ENCODE results near the gene CYP4F2.

Gene CYP4F2

DNA sequence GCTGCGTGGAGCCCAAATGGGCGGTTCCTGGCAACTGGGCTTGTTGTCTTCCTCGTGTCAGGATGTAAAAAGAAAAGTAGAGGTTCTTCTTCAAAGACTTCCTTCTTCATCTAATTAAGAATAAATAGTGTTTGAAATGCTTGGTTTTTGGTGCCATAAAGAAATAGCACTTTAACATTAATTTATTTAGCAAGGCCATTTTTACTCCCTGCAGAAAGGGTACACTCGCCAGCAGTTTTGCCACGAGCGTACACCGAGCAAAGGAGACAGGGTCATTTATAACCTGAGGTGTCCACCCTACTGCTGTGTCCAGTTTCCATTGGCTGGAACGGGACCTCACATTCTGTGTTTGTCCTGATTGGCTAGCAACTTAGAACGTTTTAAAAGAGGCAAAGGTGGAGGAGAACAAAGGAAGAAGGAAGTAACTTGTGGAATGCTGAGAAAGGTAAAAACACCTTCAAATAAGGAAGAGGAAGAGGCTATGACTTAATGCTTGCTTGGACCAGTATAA is 60.6 kb downstream of the CYP4F2 start:
- no peak for TF ChIP-seq CREB1 (IDR thresholded peaks at IDR 0.05; ENCODE audit: low read depth)
- TF ChIP-seq FOXM1 (IDR thresholded peaks at IDR 0.05; ENCODE audit: borderline replicate concordance, low read depth): no peak
- no peak for TF ChIP-seq CEBPB (IDR thresholded peaks at IDR 0.05)
- no peak for TF ChIP-seq TAF1 (IDR thresholded peaks at IDR 0.05; ENCODE audit: low read depth)
- TF ChIP-seq EGR1 (IDR thresholded peaks at IDR 0.05): no peak
- no peak for TF ChIP-seq TEAD4 (IDR thresholded peaks at IDR 0.05)
- TF ChIP-seq EP300 (IDR thresholded peaks at IDR 0.05; ENCODE audit: borderline replicate concordance): no peak
- no peak for TF ChIP-seq NFIC (IDR thresholded peaks at IDR 0.05)
- no peak for TF ChIP-seq YY1 (IDR thresholded peaks at IDR 0.05; ENCODE audit: low read depth)
- TF ChIP-seq, protein P1, sequence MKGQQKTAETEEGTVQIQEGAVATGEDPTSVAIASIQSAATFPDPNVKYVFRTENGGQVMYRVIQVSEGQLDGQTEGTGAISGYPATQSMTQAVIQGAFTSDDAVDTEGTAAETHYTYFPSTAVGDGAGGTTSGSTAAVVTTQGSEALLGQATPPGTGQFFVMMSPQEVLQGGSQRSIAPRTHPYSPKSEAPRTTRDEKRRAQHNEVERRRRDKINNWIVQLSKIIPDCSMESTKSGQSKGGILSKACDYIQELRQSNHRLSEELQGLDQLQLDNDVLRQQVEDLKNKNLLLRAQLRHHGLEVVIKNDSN (IDR thresholded peaks at IDR 0.05): no peak
- TF ChIP-seq, protein P2, sequence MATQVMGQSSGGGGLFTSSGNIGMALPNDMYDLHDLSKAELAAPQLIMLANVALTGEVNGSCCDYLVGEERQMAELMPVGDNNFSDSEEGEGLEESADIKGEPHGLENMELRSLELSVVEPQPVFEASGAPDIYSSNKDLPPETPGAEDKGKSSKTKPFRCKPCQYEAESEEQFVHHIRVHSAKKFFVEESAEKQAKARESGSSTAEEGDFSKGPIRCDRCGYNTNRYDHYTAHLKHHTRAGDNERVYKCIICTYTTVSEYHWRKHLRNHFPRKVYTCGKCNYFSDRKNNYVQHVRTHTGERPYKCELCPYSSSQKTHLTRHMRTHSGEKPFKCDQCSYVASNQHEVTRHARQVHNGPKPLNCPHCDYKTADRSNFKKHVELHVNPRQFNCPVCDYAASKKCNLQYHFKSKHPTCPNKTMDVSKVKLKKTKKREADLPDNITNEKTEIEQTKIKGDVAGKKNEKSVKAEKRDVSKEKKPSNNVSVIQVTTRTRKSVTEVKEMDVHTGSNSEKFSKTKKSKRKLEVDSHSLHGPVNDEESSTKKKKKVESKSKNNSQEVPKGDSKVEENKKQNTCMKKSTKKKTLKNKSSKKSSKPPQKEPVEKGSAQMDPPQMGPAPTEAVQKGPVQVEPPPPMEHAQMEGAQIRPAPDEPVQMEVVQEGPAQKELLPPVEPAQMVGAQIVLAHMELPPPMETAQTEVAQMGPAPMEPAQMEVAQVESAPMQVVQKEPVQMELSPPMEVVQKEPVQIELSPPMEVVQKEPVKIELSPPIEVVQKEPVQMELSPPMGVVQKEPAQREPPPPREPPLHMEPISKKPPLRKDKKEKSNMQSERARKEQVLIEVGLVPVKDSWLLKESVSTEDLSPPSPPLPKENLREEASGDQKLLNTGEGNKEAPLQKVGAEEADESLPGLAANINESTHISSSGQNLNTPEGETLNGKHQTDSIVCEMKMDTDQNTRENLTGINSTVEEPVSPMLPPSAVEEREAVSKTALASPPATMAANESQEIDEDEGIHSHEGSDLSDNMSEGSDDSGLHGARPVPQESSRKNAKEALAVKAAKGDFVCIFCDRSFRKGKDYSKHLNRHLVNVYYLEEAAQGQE (IDR thresholded peaks at IDR 0.05; ENCODE audit: low read depth): no peak
- TF ChIP-seq ZBTB7A (IDR thresholded peaks at IDR 0.05; ENCODE audit: low read depth): no peak
- TF ChIP-seq TCF12 (IDR thresholded peaks at IDR 0.05; ENCODE audit: low read depth): no peak
- TF ChIP-seq, protein P3, sequence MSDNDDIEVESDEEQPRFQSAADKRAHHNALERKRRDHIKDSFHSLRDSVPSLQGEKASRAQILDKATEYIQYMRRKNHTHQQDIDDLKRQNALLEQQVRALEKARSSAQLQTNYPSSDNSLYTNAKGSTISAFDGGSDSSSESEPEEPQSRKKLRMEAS (IDR thresholded peaks at IDR 0.05): no peak
- no peak for TF ChIP-seq RAD21 (IDR thresholded peaks at IDR 0.05; ENCODE audit: low read depth)

DNA sequence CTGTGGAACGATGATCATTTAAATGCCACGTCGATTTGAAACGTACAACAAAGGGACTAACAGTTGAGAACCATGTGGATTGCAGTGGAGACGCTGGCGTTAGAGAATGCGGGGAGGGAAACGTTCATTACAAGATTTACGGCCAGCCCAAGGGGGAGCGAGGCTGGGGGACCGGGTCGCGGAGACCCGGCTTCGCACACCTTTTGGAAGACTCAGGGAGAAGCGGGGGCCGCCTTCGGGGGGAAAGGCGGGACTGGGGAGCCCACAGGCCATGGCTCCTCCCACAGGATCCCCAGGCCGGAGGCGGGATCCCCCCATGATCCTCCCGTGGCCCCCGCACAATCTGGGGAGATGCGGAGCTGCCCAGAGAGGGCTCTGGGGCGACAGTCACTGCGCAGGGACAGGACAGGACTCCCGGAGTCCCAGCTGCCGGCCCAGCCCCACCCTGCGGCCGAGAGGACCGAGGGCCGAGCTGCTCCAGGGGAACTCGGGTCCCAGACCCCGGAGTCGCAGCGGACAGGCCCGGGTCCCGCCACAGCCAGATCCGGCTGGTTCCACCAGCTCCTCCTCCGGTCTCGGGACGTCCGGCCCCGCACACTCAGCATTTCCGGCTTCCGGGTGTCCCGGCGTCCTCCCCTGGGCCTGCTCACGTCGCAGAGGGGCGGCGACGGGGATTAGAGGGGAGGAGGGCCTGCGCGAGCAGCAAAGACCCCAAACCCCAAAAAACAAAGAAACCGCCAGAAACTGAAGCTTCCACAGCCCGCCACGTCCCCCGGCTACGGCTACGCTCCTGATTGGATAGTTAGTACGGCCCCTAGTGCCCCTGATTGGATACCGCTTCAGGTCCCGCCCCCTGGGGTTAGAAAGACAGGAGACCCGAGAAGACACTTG is 61.3 kb downstream of the CYP4F2 start:
- TF ChIP-seq EP300 (IDR thresholded peaks at IDR 0.05; ENCODE audit: borderline replicate concordance) (peak; percentile 21; the same call in 1 of the 2 replicates), ZBTB7A (IDR thresholded peaks at IDR 0.05; ENCODE audit: low read depth) (0 out of 2 replicates have a peak, but pooled peaks have one; percentile 21), NFIC (IDR thresholded peaks at IDR 0.05) (no peak), TAF1 (IDR thresholded peaks at IDR 0.05; ENCODE audit: low read depth) (peak; percentile 56; the same call in 1 of the 2 replicates), TCF12 (IDR thresholded peaks at IDR 0.05; ENCODE audit: low read depth) (peak; percentile 21; the same call in 1 of the 2 replicates)
- TF ChIP-seq, protein P1 (IDR thresholded peaks at IDR 0.05): 0 out of 2 replicates have a peak, but pooled peaks have one; percentile 28

DNA sequence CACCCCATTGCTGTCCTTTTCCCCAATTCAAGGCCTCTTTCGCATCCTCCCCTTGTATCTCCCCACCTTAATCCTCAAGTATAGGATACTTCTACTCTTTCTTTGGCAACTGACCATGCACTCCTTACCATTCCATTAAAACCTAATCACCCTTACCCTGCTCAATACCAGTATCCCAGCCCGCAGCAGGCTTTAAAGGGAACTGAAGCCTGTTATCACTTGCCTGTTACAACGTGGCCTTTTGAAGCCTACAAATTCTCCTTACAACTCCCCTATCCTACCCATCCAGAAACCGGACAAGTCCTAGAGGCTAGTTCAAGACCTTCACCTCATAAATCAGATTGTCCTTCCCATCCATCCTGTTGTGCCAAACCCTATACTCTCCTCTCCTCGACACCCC is 66.2 kb downstream of the CYP4F2 start:
- TF ChIP-seq CEBPB (IDR thresholded peaks at IDR 0.05): no peak
- TF ChIP-seq CREB1 (IDR thresholded peaks at IDR 0.05; ENCODE audit: low read depth): no peak
- TF ChIP-seq, protein P3 (IDR thresholded peaks at IDR 0.05): no peak
- TF ChIP-seq YY1 (IDR thresholded peaks at IDR 0.05; ENCODE audit: low read depth): no peak
- no peak for TF ChIP-seq ZBTB7A (IDR thresholded peaks at IDR 0.05; ENCODE audit: low read depth)
- no peak for TF ChIP-seq FOXM1 (IDR thresholded peaks at IDR 0.05; ENCODE audit: borderline replicate concordance, low read depth)
- no peak for TF ChIP-seq RAD21 (IDR thresholded peaks at IDR 0.05; ENCODE audit: low read depth)

DNA sequence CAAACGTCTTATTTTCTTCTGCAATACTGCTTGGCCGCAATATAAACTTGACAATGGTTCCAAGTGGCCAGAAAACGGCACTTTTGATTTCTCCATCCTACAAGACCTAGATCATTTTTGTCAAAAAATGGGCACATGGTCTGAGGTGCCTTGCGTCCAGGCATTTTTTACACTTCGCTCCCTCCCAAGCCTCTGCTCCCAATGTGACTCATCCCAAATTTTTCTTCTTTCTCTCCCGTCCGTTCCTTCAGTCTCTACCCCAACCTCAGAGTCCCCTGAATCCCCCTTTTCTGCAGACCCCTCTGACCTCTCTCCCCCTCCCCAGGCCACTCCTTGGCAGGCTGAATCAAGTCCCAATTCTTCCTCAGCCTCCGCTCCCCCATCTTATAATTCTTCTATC is 68.1 kb downstream of the CYP4F2 start:
- no peak for TF ChIP-seq EGR1 (IDR thresholded peaks at IDR 0.05)
- TF ChIP-seq NFIC (IDR thresholded peaks at IDR 0.05): no peak
- TF ChIP-seq ZBTB7A (IDR thresholded peaks at IDR 0.05; ENCODE audit: low read depth): no peak
- TF ChIP-seq, protein P2 (IDR thresholded peaks at IDR 0.05; ENCODE audit: low read depth): no peak
- no peak for TF ChIP-seq RAD21 (IDR thresholded peaks at IDR 0.05; ENCODE audit: low read depth)
- no peak for TF ChIP-seq FOXM1 (IDR thresholded peaks at IDR 0.05; ENCODE audit: borderline replicate concordance, low read depth)
- no peak for TF ChIP-seq TCF12 (IDR thresholded peaks at IDR 0.05; ENCODE audit: low read depth)
- TF ChIP-seq CEBPB (IDR thresholded peaks at IDR 0.05): no peak
- TF ChIP-seq YY1 (IDR thresholded peaks at IDR 0.05; ENCODE audit: low read depth): no peak
- no peak for TF ChIP-seq CREB1 (IDR thresholded peaks at IDR 0.05; ENCODE audit: low read depth)
- TF ChIP-seq, protein P1 (IDR thresholded peaks at IDR 0.05): no peak
- TF ChIP-seq EP300 (IDR thresholded peaks at IDR 0.05; ENCODE audit: borderline replicate concordance): no peak
- TF ChIP-seq, protein P3 (IDR thresholded peaks at IDR 0.05): no peak
- TF ChIP-seq TAF1 (IDR thresholded peaks at IDR 0.05; ENCODE audit: low read depth): no peak

Measured in Ishikawa (cell line).